ENCODE results near the gene H1-8. TPM values are rescaled to one million over a fixed set of nuclear protein-coding genes. Genes with fewer than 3 reads are reported as not detected.
"Not testable (repeated sequence)": the region's sequence is repeated elsewhere in the genome, so short reads cannot be mapped to it uniquely, and the experiment has no call there.

H1-8 gene, protein sequence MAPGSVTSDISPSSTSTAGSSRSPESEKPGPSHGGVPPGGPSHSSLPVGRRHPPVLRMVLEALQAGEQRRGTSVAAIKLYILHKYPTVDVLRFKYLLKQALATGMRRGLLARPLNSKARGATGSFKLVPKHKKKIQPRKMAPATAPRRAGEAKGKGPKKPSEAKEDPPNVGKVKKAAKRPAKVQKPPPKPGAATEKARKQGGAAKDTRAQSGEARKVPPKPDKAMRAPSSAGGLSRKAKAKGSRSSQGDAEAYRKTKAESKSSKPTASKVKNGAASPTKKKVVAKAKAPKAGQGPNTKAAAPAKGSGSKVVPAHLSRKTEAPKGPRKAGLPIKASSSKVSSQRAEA
- not detected for total RNA-seq
- polyA plus RNA-seq = not detected

DNA sequence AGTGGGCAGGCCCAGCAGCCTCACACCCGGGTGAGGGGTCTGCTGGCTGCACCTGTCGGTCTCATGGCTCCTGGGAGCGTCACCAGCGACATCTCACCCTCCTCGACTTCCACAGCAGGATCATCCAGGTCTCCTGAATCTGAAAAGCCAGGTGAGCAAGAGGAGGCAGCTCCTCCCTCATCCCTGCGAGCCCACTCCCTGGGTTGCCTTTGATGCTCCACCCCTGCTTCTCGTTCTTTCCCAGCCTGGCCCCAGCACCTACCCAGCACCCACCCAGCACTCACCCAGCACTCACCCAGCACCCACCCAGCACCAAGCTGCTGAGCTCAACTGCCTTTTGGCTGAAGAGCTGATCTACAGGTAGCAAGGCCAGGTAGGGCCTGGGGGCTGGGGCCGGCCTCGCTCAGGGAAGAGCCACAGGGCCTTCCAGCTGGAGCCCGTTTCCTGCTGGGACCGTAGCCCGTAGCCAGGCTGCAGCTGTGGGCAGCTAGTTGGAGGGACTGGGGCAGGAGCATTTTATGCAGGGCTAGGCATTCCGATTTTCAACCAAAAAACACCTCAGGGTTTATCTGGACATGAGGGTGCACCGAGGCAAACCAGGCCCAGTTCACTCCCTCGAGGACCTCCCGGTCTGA, at the start of gene H1-8:
Gene H1-8, plus strand, starts transcription at position 20 of the 635 bp plus-strand sequence. Its CDS starts 44 bp downstream, at position 64.
- Mint-ChIP-seq H3K4me1 (no peaks in the 10 kb centered on the region), H3K9me3 (no peaks in the 10 kb centered on the region), H3K27me3 (no peaks in the 10 kb centered on the region), H3K4me3 (no peak within 1 kb of the TSS), H3K27ac (peak within 1 kb of the TSS in 1 of 8 donors; percentile 93), H3K36me3 (no peaks in the 10 kb centered on the region)
- Histone ChIP-seq H3K36me3 (ENCODE audit: insufficient read depth, low read length) (no peaks in the 10 kb centered on the region), H3K4me1 (ENCODE audit: insufficient read depth, low read length) (no peaks in the 10 kb centered on the region), H3K27ac (ENCODE audit: low read depth, low read length) (no peak within 1 kb of the TSS), H3K4me3 (ENCODE audit: low read length) (no peak within 1 kb of the TSS), H3K9me3 (ENCODE audit: low read length) (no peaks in the 10 kb centered on the region), H3K27me3 (ENCODE audit: insufficient read depth, low read length, poor library complexity, severe bottlenecking) (no peaks in the 10 kb centered on the region)
- no peak for DNase-seq
- ChIA-PET POLR2A (no interaction called here), CTCF (interaction anchor here (1.1 kb wide), 1 partner anchor 53 kb away, joined by 3 read pairs; no protein-coding TSS in a partner anchor)

DNA sequence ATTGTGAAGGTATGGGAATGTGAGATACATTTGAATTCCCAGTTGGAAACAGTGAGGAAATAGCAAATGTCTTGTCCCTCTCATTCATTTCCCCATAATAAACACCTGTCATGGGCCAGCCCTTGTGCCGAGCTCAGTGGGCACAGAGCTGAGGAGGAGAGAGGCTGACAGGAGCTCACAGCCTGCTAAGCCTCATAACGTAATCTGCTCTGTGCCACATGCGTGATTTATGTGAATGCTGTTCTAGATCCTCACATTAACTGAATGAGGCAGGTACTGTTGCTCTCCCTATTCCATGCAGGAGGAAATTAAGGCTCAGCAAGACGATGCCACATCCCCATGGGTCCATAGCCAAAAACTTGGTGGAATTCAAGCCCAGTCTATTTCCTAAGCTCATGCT, 49.8 kb upstream of the H1-8 start:
- DNase-seq = no peak
- Mint-ChIP-seq H3K27me3 (no peaks in the 10 kb centered on the region), H3K27ac (peak overlapping the region in 1 of 8 donors; percentile 29), H3K4me3 (no peak overlapping the region), H3K36me3 (peaks cover 0 to 30% (median 10%) of the 10 kb centered on the region in 3 donors), H3K4me1 (peaks cover 2 to 4% (median 3%) of the 10 kb centered on the region in 3 donors), H3K9me3 (no peaks in the 10 kb centered on the region)
- H3K36me3 ChIP-seq (ENCODE audit: insufficient read depth, low read length) = no peaks in the 10 kb centered on the region
- H3K27me3 ChIP-seq (ENCODE audit: insufficient read depth, low read length, poor library complexity, severe bottlenecking) = no peaks in the 10 kb centered on the region
- POLR2A ChIA-PET = no interaction called here
- CTCF ChIA-PET = interaction anchor here (0.7 to 4.9 kb wide), 6 partner anchors 12 to 334 kb away, joined by 3 to 69 read pairs (median 9); partner anchors contain the start of gene PLXND1
- H3K4me1 ChIP-seq (ENCODE audit: insufficient read depth, low read length) = no peaks in the 10 kb centered on the region
- no peak overlapping the region for H3K27ac ChIP-seq (ENCODE audit: low read depth, low read length)
- no peaks in the 10 kb centered on the region for H3K9me3 ChIP-seq (ENCODE audit: low read length)
- H3K4me3 ChIP-seq (ENCODE audit: low read length) = no peak overlapping the region

- H3K9me3 Mint-ChIP-seq; H3K27me3 ChIP-seq (ENCODE audit: insufficient read depth, low read length, poor library complexity, severe bottlenecking); H3K4me1 ChIP-seq (ENCODE audit: insufficient read depth, low read length); H3K27ac ChIP-seq (ENCODE audit: low read depth, low read length); H3K4me3 ChIP-seq (ENCODE audit: low read length); CTCF ChIA-PET; H3K9me3 ChIP-seq (ENCODE audit: low read length); H3K4me1 Mint-ChIP-seq; H3K4me3 Mint-ChIP-seq; H3K36me3 ChIP-seq (ENCODE audit: insufficient read depth, low read length); H3K27me3 Mint-ChIP-seq; DNase-seq; POLR2A ChIA-PET: not testable (repeated sequence)
- peak overlapping the region in 2 of 8 donors; percentile 24 to 37 for H3K27ac Mint-ChIP-seq
- H3K36me3 Mint-ChIP-seq = peaks cover 0 to 25% (median 10%) of the 10 kb centered on the region in 3 donors
Measured at GRCh38 chr3:129494499-129494898, 48.5 kb upstream of the H1-8 start.

DNA sequence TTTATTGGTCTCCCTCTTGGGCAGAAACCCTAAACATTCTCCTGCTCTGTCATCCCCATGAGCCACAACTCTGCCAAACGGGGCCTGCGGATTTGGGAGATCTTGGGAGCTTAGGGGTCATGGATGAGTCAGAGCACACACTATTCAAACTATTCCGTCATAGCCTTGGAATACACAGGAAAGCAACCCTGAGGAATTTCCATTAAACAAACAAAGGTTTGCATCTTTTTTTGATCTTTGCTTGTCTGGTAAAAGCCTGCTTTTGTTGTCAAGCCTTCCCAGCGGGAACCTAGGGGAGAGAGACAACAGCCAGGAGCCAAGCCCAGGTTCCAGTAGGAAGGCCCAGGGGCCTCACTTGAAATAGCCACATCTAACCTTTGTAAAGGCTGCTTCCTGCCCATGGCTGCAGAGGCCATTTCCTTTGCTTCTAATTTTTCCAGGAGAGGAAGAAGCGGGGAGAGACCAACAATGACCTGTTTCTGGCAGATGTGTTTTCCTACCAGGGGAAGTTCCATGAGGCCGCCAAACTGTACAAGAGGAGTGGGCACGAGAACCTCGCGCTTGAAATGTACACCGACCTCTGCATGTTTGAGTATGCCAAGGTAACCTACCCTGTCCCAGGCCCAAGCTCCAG, 47.9 kb upstream of the H1-8 start:
- H3K27ac ChIP-seq (ENCODE audit: low read depth, low read length); H3K9me3 Mint-ChIP-seq; POLR2A ChIA-PET; H3K27me3 Mint-ChIP-seq; DNase-seq; H3K36me3 ChIP-seq (ENCODE audit: insufficient read depth, low read length); H3K4me3 Mint-ChIP-seq; H3K9me3 ChIP-seq (ENCODE audit: low read length); H3K4me1 ChIP-seq (ENCODE audit: insufficient read depth, low read length); H3K27me3 ChIP-seq (ENCODE audit: insufficient read depth, low read length, poor library complexity, severe bottlenecking); CTCF ChIA-PET; H3K4me3 ChIP-seq (ENCODE audit: low read length); H3K4me1 Mint-ChIP-seq: not testable (repeated sequence)
- H3K36me3 Mint-ChIP-seq = peaks cover 0 to 29% (median 10%) of the 10 kb centered on the region in 3 donors
- H3K27ac Mint-ChIP-seq = peak overlapping the region in 1 of 8 donors; percentile 37

GRCh38 chr3:129497876-129498275, 45.1 kb upstream of the H1-8 start:
- DNase-seq; H3K27ac Mint-ChIP-seq; CTCF ChIA-PET; H3K4me3 Mint-ChIP-seq; H3K27me3 Mint-ChIP-seq; H3K36me3 ChIP-seq (ENCODE audit: insufficient read depth, low read length); H3K9me3 Mint-ChIP-seq; POLR2A ChIA-PET; H3K27me3 ChIP-seq (ENCODE audit: insufficient read depth, low read length, poor library complexity, severe bottlenecking); H3K4me1 Mint-ChIP-seq; H3K27ac ChIP-seq (ENCODE audit: low read depth, low read length); H3K4me1 ChIP-seq (ENCODE audit: insufficient read depth, low read length); H3K9me3 ChIP-seq (ENCODE audit: low read length); H3K4me3 ChIP-seq (ENCODE audit: low read length): not testable (repeated sequence)
- peaks cover 0 to 26% (median 7%) of the 10 kb centered on the region in 3 donors for H3K36me3 Mint-ChIP-seq

DNA sequence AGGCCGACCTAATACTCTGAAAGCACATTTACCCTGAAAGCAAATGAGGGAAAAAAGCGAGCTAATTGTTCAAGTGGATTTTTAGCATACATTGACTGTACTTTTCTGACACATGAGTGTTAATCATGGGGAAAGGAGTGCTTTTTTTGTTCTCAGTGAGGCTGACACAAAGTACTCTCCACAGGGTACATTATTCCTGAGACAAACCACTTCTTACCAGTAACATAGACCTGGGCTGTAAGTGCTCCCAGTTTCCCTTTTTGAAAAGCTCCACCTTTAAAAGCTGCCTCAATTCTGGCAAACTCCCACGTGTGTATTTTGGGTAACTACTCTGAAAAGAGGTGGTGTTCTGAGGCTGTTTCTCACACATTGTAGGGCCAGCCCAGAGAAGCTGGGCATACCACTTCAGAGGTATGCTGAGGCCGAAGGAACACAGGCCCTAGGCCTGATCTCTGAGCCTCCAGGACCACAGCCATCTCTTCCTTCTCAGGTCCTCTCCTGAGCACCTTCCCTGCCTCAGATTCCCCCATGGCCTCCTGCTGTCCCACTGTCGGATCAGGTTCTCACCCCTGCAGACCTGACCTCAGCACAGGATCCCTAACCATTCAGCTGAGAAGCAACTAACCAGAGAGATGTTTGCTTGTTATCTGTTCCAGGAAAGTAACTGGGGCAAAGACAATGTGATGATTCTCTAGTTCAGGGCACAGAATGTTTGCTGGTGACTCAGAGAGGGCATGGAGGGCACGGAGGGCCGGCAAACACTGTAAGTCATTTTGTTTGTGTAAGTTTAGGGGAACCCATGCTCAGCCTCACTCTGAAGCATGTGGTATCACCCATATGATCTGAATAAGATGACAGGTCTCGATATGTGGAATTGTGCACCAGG, 44.1 kb upstream of the H1-8 start:
- CTCF ChIA-PET; DNase-seq; H3K36me3 ChIP-seq (ENCODE audit: insufficient read depth, low read length); H3K27me3 ChIP-seq (ENCODE audit: insufficient read depth, low read length, poor library complexity, severe bottlenecking); H3K9me3 ChIP-seq (ENCODE audit: low read length); H3K4me3 ChIP-seq (ENCODE audit: low read length); POLR2A ChIA-PET; H3K27me3 Mint-ChIP-seq; H3K9me3 Mint-ChIP-seq; H3K27ac ChIP-seq (ENCODE audit: low read depth, low read length); H3K4me1 Mint-ChIP-seq; H3K4me3 Mint-ChIP-seq; H3K4me1 ChIP-seq (ENCODE audit: insufficient read depth, low read length): not testable (repeated sequence)
- peaks cover 0 to 24% (median 5%) of the 10 kb centered on the region in 3 donors for H3K36me3 Mint-ChIP-seq
- peak overlapping the region in 1 of 8 donors; percentile 54 for H3K27ac Mint-ChIP-seq

DNA sequence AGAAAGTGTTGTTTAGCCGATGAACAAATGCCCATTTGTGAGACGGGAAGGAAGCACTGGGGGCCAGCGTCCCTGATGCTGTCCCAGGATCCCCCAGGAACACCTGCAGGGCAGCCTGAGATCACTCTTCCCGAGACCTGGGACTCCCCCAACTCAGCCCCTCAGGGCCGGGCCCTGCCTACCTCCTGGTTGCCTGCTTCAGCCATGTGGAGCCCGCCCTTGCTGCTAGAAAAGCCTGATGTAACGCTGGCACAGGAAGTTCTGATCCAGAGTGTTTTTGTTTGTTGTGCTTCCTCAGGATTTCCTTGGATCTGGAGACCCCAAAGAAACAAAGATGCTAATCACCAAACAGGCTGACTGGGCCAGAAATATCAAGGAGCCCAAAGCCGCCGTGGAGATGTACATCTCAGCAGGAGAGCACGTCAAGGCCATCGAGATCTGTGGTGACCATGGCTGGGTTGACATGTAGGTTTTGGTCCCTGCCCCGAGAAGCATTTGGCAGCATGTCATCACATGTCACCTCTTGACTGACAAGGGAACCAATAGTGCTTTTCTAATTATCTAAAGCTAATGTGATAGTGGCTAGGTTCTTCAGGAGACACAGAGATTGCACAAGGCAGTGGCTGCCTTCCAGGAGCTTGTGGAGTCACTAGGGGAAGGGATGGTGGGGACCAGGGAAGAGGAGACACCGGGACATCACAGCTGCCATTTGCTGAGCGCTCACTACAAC, 43.2 kb upstream of the H1-8 start:
- DNase-seq = peak in 1 of 5 donors; percentile 8
- H3K4me3 ChIP-seq (ENCODE audit: low read length); H3K9me3 ChIP-seq (ENCODE audit: low read length); H3K27me3 ChIP-seq (ENCODE audit: insufficient read depth, low read length, poor library complexity, severe bottlenecking); H3K4me3 Mint-ChIP-seq; POLR2A ChIA-PET; H3K4me1 Mint-ChIP-seq; H3K9me3 Mint-ChIP-seq; H3K36me3 ChIP-seq (ENCODE audit: insufficient read depth, low read length); H3K27me3 Mint-ChIP-seq; H3K4me1 ChIP-seq (ENCODE audit: insufficient read depth, low read length); H3K27ac ChIP-seq (ENCODE audit: low read depth, low read length): not testable (repeated sequence)
- Mint-ChIP-seq H3K27ac (peak overlapping the region in 1 of 8 donors; percentile 87), H3K36me3 (peaks cover 0 to 25% (median 2%) of the 10 kb centered on the region in 3 donors)
- CTCF ChIA-PET = interaction anchor here (0.9 kb wide), 1 partner anchor 10 kb away, joined by 4 read pairs; no protein-coding TSS in a partner anchor
